NCI-H510A treated with DMSO at 0.1 percent for 48 hours (cell line): ENCODE data around the gene BCAS3.
"Not testable (repeated sequence)": the region's sequence is repeated elsewhere in the genome, so short reads cannot be mapped to it uniquely, and the experiment has no call there.

Experiments
- DNase-seq: peaks from one replicate; lab custom pipeline; 2025; lab: John Stamatoyannopoulos, UW

The BCAS3 gene

GRCh38 chr17:61002316-61002736 lies 324.7 kb downstream of the BCAS3 start:
- peak; percentile 44 for DNase-seq

- no peak for DNase-seq
Observed at GRCh38 chr17:61005358-61005757, 327.7 kb downstream of the BCAS3 start.

- not testable (repeated sequence) for DNase-seq
Observed at GRCh38 chr17:61005958-61006357, 328.3 kb downstream of the BCAS3 start.

GRCh38 chr17:61007980-61008379 lies 330.3 kb downstream of the BCAS3 start:
- no peak for DNase-seq

GRCh38 chr17:61009663-61010062 lies 332.0 kb downstream of the BCAS3 start:
- DNase-seq = no peak

GRCh38 chr17:61010661-61011170 lies 333.1 kb downstream of the BCAS3 start:
- no peak for DNase-seq

GRCh38 chr17:61011251-61011650 lies 333.6 kb downstream of the BCAS3 start:
- no peak for DNase-seq

- no peak for DNase-seq
Observed at GRCh38 chr17:61015966-61016365, 338.3 kb downstream of the BCAS3 start.

GRCh38 chr17:61017317-61018006 lies 339.8 kb downstream of the BCAS3 start:
- DNase-seq = no peak

- DNase-seq = no peak
Observed at GRCh38 chr17:61018938-61019337, 341.3 kb downstream of the BCAS3 start.

GRCh38 chr17:61023996-61024395 lies 346.3 kb downstream of the BCAS3 start:
- DNase-seq = no peak

- no peak for DNase-seq
Observed at GRCh38 chr17:61026818-61027217, 349.2 kb downstream of the BCAS3 start.

- no peak for DNase-seq
Observed at GRCh38 chr17:61029181-61029580, 351.5 kb downstream of the BCAS3 start.

- no peak for DNase-seq
Observed at GRCh38 chr17:61040666-61041065, 363.0 kb downstream of the BCAS3 start.

GRCh38 chr17:61042348-61042747 lies 364.7 kb downstream of the BCAS3 start:
- DNase-seq = not testable (repeated sequence)

- DNase-seq = no peak
Observed at GRCh38 chr17:61047515-61047914, 369.9 kb downstream of the BCAS3 start.

GRCh38 chr17:61048376-61049106 lies 370.9 kb downstream of the BCAS3 start:
- no peak for DNase-seq

- DNase-seq = no peak
Observed at GRCh38 chr17:61053469-61053868, 375.8 kb downstream of the BCAS3 start.

- DNase-seq = no peak
Observed at GRCh38 chr17:61054436-61054835, 376.8 kb downstream of the BCAS3 start.

GRCh38 chr17:61057257-61057656 lies 379.6 kb downstream of the BCAS3 start:
- DNase-seq = no peak

- DNase-seq = no peak
Observed at GRCh38 chr17:61058066-61058465, 380.4 kb downstream of the BCAS3 start.

- no peak for DNase-seq
Observed at GRCh38 chr17:61063528-61063927, 385.9 kb downstream of the BCAS3 start.
